Thoracic aorta (tissue), 2 donors: ENCODE data around the gene GFRA1. TPM values are rescaled to one million over a fixed set of nuclear protein-coding genes. Genes with fewer than 3 reads are reported as not detected.

ENCODE experiments used
- ATAC-seq: fragments of 150-250 bp; one replicate; pipeline ENCODE4 v1.8.0; 2017; ENCODE audit warnings: low read depth; ENCODE audit not compliant: insufficient number of reproducible peaks, low FRiP score
- DNase-seq: peaks from one replicate; pipeline ENCODE4 v3.0.0-alpha.2; 2020; ENCODE audit warnings: low spot score
- H3K27ac ChIP-seq, 2 donors: fragments of 200-600 bp; sonication (generic); 1 replicate in 1 of 2; 2 replicates in 1 of 2; pipeline ENCODE4 v1.5.1; 2016; ENCODE audit warnings: mild to moderate bottlenecking in 2 of 2, moderate library complexity in 2 of 2
- H3K27me3 ChIP-seq: fragments of 200-600 bp; sonication (generic); replicated peaks from 2 replicates; pipeline ENCODE4 v1.6.0; 2016; ENCODE audit warnings: mild to moderate bottlenecking; ENCODE audit not compliant: insufficient read depth
- H3K36me3 ChIP-seq: fragments of 200-600 bp; sonication (generic); one replicate; pipeline ENCODE4 v1.5.1; 2016
- H3K4me1 ChIP-seq, 2 donors: fragments of 200-600 bp; sonication (generic); 1 replicate in 1 of 2; 2 replicates in 1 of 2; pipeline versions ENCODE4 v1.5.1 to v1.6.0; 2016; ENCODE audit warnings: low read depth in 2 of 2, mild to moderate bottlenecking in 1 of 2; ENCODE audit not compliant: control insufficient read depth in 1 of 2
- H3K4me3 ChIP-seq: fragments of 200-600 bp; sonication (generic); 2 replicates; pipeline ENCODE4 v1.5.1; 2016; ENCODE audit warnings: mild to moderate bottlenecking
- H3K9me3 ChIP-seq: fragments of 200-600 bp; sonication (generic); 2 replicates; pipeline ENCODE4 v1.5.1; 2016
- CTCF ChIP-seq: fragments of 200-600 bp; sonication (generic); IDR thresholded peaks from one replicate; pipeline ENCODE4 v1.5.1; 2019; ENCODE audit warnings: antibody characterized with exemption
- total RNA-seq, 2 donors: library from RNA; depleted of rRNA; stranded (reverse); fragments of >200 nt; gene quantifications; one replicate each; pipeline versions ENCODE4 v1.1.0 to v1.2.3, GENCODE V29; 2016

Gene GFRA1
- total RNA-seq, 2 donors from 2014 or later, result 5.8 to 9.3 TPM

- Histone ChIP-seq H3K27me3 (no peaks in the 10 kb centered on the region), H3K27ac (no peak overlapping the region), H3K4me1 (peaks cover 0 to 5% of the 10 kb centered on the region in 2 donors), H3K4me3 (no peak overlapping the region), H3K36me3 (no peaks in the 10 kb centered on the region), H3K9me3 (no peaks in the 10 kb centered on the region)
- no peak for ATAC-seq
- DNase-seq, result no peak
- no peak for TF ChIP-seq CTCF
Measured at GRCh38 chr10:116251602-116252395, 21.2 kb downstream of the GFRA1 start.

- no peak for ATAC-seq
- TF ChIP-seq CTCF, result no peak
Measured at GRCh38 chr10:116247691-116248090, 25.3 kb downstream of the GFRA1 start.

GRCh38 chr10:116246263-116246662 is 26.7 kb downstream of the GFRA1 start:
- DNase-seq (no peak), ATAC-seq (no peak)
- H3K36me3 ChIP-seq, result no peaks in the 10 kb centered on the region
- no peak for TF ChIP-seq CTCF
- H3K27me3 ChIP-seq, result no peaks in the 10 kb centered on the region
- H3K4me3 ChIP-seq, result no peak overlapping the region
- peaks cover 0 to 14% of the 10 kb centered on the region in 2 donors for H3K4me1 ChIP-seq
- H3K27ac ChIP-seq, result no peak overlapping the region
- no peaks in the 10 kb centered on the region for H3K9me3 ChIP-seq

More at GRCh38 chr10:116247691-116248090, 25.3 kb downstream of the GFRA1 start:
- no peaks in the 10 kb centered on the region for H3K9me3 ChIP-seq
- no peaks in the 10 kb centered on the region for H3K27me3 ChIP-seq
- H3K36me3 ChIP-seq, result no peaks in the 10 kb centered on the region
- no peak for DNase-seq
- H3K4me3 ChIP-seq, result no peak overlapping the region
- H3K4me1 ChIP-seq, result peaks cover 0 to 10% of the 10 kb centered on the region in 2 donors
- no peak overlapping the region for H3K27ac ChIP-seq

- Histone ChIP-seq H3K27ac (no peak overlapping the region), H3K4me3 (no peak overlapping the region), H3K9me3 (no peaks in the 10 kb centered on the region), H3K27me3 (no peaks in the 10 kb centered on the region), H3K36me3 (no peaks in the 10 kb centered on the region), H3K4me1 (peaks cover 0 to 15% of the 10 kb centered on the region in 2 donors)
- no peak for TF ChIP-seq CTCF
- no peak for ATAC-seq
- no peak for DNase-seq
Measured at GRCh38 chr10:116245156-116245555, 27.9 kb downstream of the GFRA1 start.

GRCh38 chr10:116241642-116242410 is 31.2 kb downstream of the GFRA1 start:
- no peak overlapping the region for H3K27ac ChIP-seq
- no peaks in the 10 kb centered on the region for H3K27me3 ChIP-seq
- H3K4me3 ChIP-seq, result no peak overlapping the region
- no peak for TF ChIP-seq CTCF
- DNase-seq (no peak), ATAC-seq (no peak)
- no peaks in the 10 kb centered on the region for H3K36me3 ChIP-seq
- H3K9me3 ChIP-seq, result no peaks in the 10 kb centered on the region
- peaks cover 0 to 15% of the 10 kb centered on the region in 2 donors for H3K4me1 ChIP-seq
